GM12892 (cell line): ENCODE results near the gene KLK14. TPM values are rescaled to one million over a fixed set of nuclear protein-coding genes. Genes with fewer than 3 reads are reported as not detected.

Experiments
- DNase-seq: peaks from one replicate; pipeline ENCODE4 v3.0.0; 2011; ENCODE audit not compliant: insufficient read length
- FAIRE-seq: peaks from 2 replicates; lab custom pipeline; 2011; peaks lifted over from hg19 to GRCh38; lab: Jason Lieb, UNC
- POLR2A ChIP-seq: IDR thresholded peaks from 2 replicates; pipeline ENCODE4 v1.6.1; 2011; ENCODE audit warnings: low read depth, low read length, control low read depth
- POLR2AphosphoS5 ChIP-seq: IDR thresholded peaks from 2 replicates; pipeline ENCODE4 v1.6.1; 2011; ENCODE audit warnings: low read depth, low read length, control low read depth
- TAF1 ChIP-seq: IDR thresholded peaks from 2 replicates; pipeline ENCODE4 v1.6.1; 2011; ENCODE audit warnings: low read depth, mild to moderate bottlenecking, control low read depth, low read length, borderline replicate concordance
- polyA plus RNA-seq: library from polyadenylated mRNA; unstranded; fragments of >200 nt; gene quantifications from one replicate; pipeline ENCODE4 v1.2.1, GENCODE V29; 2012; ENCODE audit warnings: missing spikeins, inconsistent platforms; ENCODE audit not compliant: missing spikeins

Gene KLK14
- not detected for polyA plus RNA-seq

GRCh38 chr19:51082611-51083010 is at the start of gene KLK14:
Gene KLK14, minus strand, starts transcription at chr19:51082887. Its CDS starts 273 bp downstream, at chr19:51082614.
- FAIRE-seq (no peak), DNase-seq (no peak)
- TF ChIP-seq POLR2A (no peak), POLR2AphosphoS5 (no peak), TAF1 (no peak)

- TF ChIP-seq POLR2AphosphoS5 (no peak), TAF1 (no peak), POLR2A (no peak)
- DNase-seq (no peak), FAIRE-seq (peak; percentile 36)
Measured at GRCh38 chr19:51131780-51132680, 49.3 kb upstream of the KLK14 start.

GRCh38 chr19:51129716-51130115 is 47.0 kb upstream of the KLK14 start:
- no peak for FAIRE-seq
- DNase-seq, result no peak

GRCh38 chr19:51128227-51128626 is 45.5 kb upstream of the KLK14 start:
- DNase-seq (no peak), FAIRE-seq (no peak)
- TF ChIP-seq TAF1 (no peak), POLR2A (no peak), POLR2AphosphoS5 (no peak)

More at GRCh38 chr19:51129716-51130115, 47.0 kb upstream of the KLK14 start:
- no peak for TF ChIP-seq POLR2A
- no peak for TF ChIP-seq TAF1
- TF ChIP-seq POLR2AphosphoS5, result no peak

GRCh38 chr19:51127755-51128154 is 45.1 kb upstream of the KLK14 start:
- FAIRE-seq (peak; percentile 24), DNase-seq (no peak)
- no peak for TF ChIP-seq POLR2A
- no peak for TF ChIP-seq TAF1
- TF ChIP-seq POLR2AphosphoS5, result no peak

GRCh38 chr19:51127032-51127431 is 44.3 kb upstream of the KLK14 start:
- no peak for FAIRE-seq
- TF ChIP-seq POLR2A (no peak), POLR2AphosphoS5 (no peak), TAF1 (no peak)
- no peak for DNase-seq

- FAIRE-seq, result no peak
- no peak for DNase-seq
- TF ChIP-seq POLR2AphosphoS5, result no peak
- no peak for TF ChIP-seq TAF1
- no peak for TF ChIP-seq POLR2A
Measured at GRCh38 chr19:51125421-51126075, 42.9 kb upstream of the KLK14 start.

GRCh38 chr19:51124729-51125128 is 42.0 kb upstream of the KLK14 start, which contains the start of gene SIGLEC9:
Gene SIGLEC9, plus strand, starts transcription at chr19:51124906. Its CDS starts 69 bp downstream, at chr19:51124975.
- FAIRE-seq, result no peak
- DNase-seq, result no peak
- TF ChIP-seq POLR2AphosphoS5 (no peak), POLR2A (no peak), TAF1 (no peak)

- TF ChIP-seq POLR2A (no peak), POLR2AphosphoS5 (no peak), TAF1 (no peak)
- no peak for FAIRE-seq
Measured at GRCh38 chr19:51124216-51124615, 41.5 kb upstream of the KLK14 start.

GRCh38 chr19:51123802-51124201 is 41.1 kb upstream of the KLK14 start:
- no peak for FAIRE-seq
- DNase-seq, result no peak
- no peak for TF ChIP-seq TAF1
- TF ChIP-seq POLR2A, result no peak
- no peak for TF ChIP-seq POLR2AphosphoS5

More at GRCh38 chr19:51124216-51124615, 41.5 kb upstream of the KLK14 start:
- no peak for DNase-seq

- DNase-seq (no peak), FAIRE-seq (no peak)
- no peak for TF ChIP-seq POLR2AphosphoS5
- TF ChIP-seq TAF1, result no peak
- no peak for TF ChIP-seq POLR2A
Measured at GRCh38 chr19:51123381-51123800, 40.7 kb upstream of the KLK14 start.
